ENCODE data around the gene TCAF1.
"Not testable (repeated sequence)": the region's sequence is repeated elsewhere in the genome, so short reads cannot be mapped to it uniquely, and the experiment has no call there.

TCAF1 gene

GRCh38 chr7:143836622-143837021, 65.4 kb downstream of the TCAF1 start:
- H3K4me1 ChIP-seq (ENCODE audit: control insufficient read depth, insufficient read depth, low read length); H3K27me3 ChIP-seq (ENCODE audit: control insufficient read depth, insufficient read depth, low read length); H3K9ac ChIP-seq (ENCODE audit: low read length); H3K36me3 ChIP-seq (ENCODE audit: control insufficient read depth, insufficient read depth, low read length); H3K27ac ChIP-seq (ENCODE audit: low read depth, low read length): not testable (repeated sequence)
- H3K4me3 ChIP-seq (ENCODE audit: low read length): peak overlapping the region; percentile 46

- not testable (repeated sequence) for H3K4me3 ChIP-seq (ENCODE audit: low read length); H3K9ac ChIP-seq (ENCODE audit: low read length); H3K4me1 ChIP-seq (ENCODE audit: control insufficient read depth, insufficient read depth, low read length); H3K27ac ChIP-seq (ENCODE audit: low read depth, low read length); H3K27me3 ChIP-seq (ENCODE audit: control insufficient read depth, insufficient read depth, low read length); H3K36me3 ChIP-seq (ENCODE audit: control insufficient read depth, insufficient read depth, low read length)
Measured at GRCh38 chr7:143836088-143836487, 65.9 kb downstream of the TCAF1 start.

GRCh38 chr7:143826578-143826977, 75.4 kb downstream of the TCAF1 start:
- H3K36me3 ChIP-seq (ENCODE audit: control insufficient read depth, insufficient read depth, low read length); H3K4me1 ChIP-seq (ENCODE audit: control insufficient read depth, insufficient read depth, low read length): not testable (repeated sequence)

GRCh38 chr7:143824295-143825135, 77.5 kb downstream of the TCAF1 start:
- H3K4me3 ChIP-seq (ENCODE audit: low read length); H3K27ac ChIP-seq (ENCODE audit: low read depth, low read length); H3K27me3 ChIP-seq (ENCODE audit: control insufficient read depth, insufficient read depth, low read length); H3K9ac ChIP-seq (ENCODE audit: low read length); H3K4me1 ChIP-seq (ENCODE audit: control insufficient read depth, insufficient read depth, low read length); H3K36me3 ChIP-seq (ENCODE audit: control insufficient read depth, insufficient read depth, low read length): not testable (repeated sequence)

More at GRCh38 chr7:143826578-143826977, 75.4 kb downstream of the TCAF1 start:
- not testable (repeated sequence) for H3K4me3 ChIP-seq (ENCODE audit: low read length); H3K9ac ChIP-seq (ENCODE audit: low read length); H3K27ac ChIP-seq (ENCODE audit: low read depth, low read length); H3K27me3 ChIP-seq (ENCODE audit: control insufficient read depth, insufficient read depth, low read length)

- not testable (repeated sequence) for H3K4me1 ChIP-seq (ENCODE audit: control insufficient read depth, insufficient read depth, low read length); H3K36me3 ChIP-seq (ENCODE audit: control insufficient read depth, insufficient read depth, low read length); H3K4me3 ChIP-seq (ENCODE audit: low read length); H3K9ac ChIP-seq (ENCODE audit: low read length); H3K27ac ChIP-seq (ENCODE audit: low read depth, low read length); H3K27me3 ChIP-seq (ENCODE audit: control insufficient read depth, insufficient read depth, low read length)
Measured at GRCh38 chr7:143823634-143824294, 78.2 kb downstream of the TCAF1 start.

GRCh38 chr7:143821392-143822277, 80.3 kb downstream of the TCAF1 start:
- H3K4me3 ChIP-seq (ENCODE audit: low read length); H3K36me3 ChIP-seq (ENCODE audit: control insufficient read depth, insufficient read depth, low read length): not testable (repeated sequence)

GRCh38 chr7:143817873-143818272, 84.1 kb downstream of the TCAF1 start:
- H3K9ac ChIP-seq (ENCODE audit: low read length); H3K36me3 ChIP-seq (ENCODE audit: control insufficient read depth, insufficient read depth, low read length); H3K27me3 ChIP-seq (ENCODE audit: control insufficient read depth, insufficient read depth, low read length); H3K4me1 ChIP-seq (ENCODE audit: control insufficient read depth, insufficient read depth, low read length); H3K4me3 ChIP-seq (ENCODE audit: low read length); H3K27ac ChIP-seq (ENCODE audit: low read depth, low read length): not testable (repeated sequence)

More at GRCh38 chr7:143821392-143822277, 80.3 kb downstream of the TCAF1 start:
- not testable (repeated sequence) for H3K27ac ChIP-seq (ENCODE audit: low read depth, low read length); H3K9ac ChIP-seq (ENCODE audit: low read length); H3K4me1 ChIP-seq (ENCODE audit: control insufficient read depth, insufficient read depth, low read length); H3K27me3 ChIP-seq (ENCODE audit: control insufficient read depth, insufficient read depth, low read length)

- not testable (repeated sequence) for H3K27me3 ChIP-seq (ENCODE audit: control insufficient read depth, insufficient read depth, low read length); H3K27ac ChIP-seq (ENCODE audit: low read depth, low read length)
Measured at GRCh38 chr7:143816471-143817133, 85.4 kb downstream of the TCAF1 start.

GRCh38 chr7:143810639-143811038, 91.3 kb downstream of the TCAF1 start:
- H3K27me3 ChIP-seq (ENCODE audit: control insufficient read depth, insufficient read depth, low read length); H3K27ac ChIP-seq (ENCODE audit: low read depth, low read length); H3K9ac ChIP-seq (ENCODE audit: low read length); H3K4me3 ChIP-seq (ENCODE audit: low read length); H3K36me3 ChIP-seq (ENCODE audit: control insufficient read depth, insufficient read depth, low read length); H3K4me1 ChIP-seq (ENCODE audit: control insufficient read depth, insufficient read depth, low read length): not testable (repeated sequence)

More at GRCh38 chr7:143816471-143817133, 85.4 kb downstream of the TCAF1 start:
- H3K9ac ChIP-seq (ENCODE audit: low read length); H3K4me3 ChIP-seq (ENCODE audit: low read length); H3K36me3 ChIP-seq (ENCODE audit: control insufficient read depth, insufficient read depth, low read length); H3K4me1 ChIP-seq (ENCODE audit: control insufficient read depth, insufficient read depth, low read length): not testable (repeated sequence)

- H3K36me3 ChIP-seq (ENCODE audit: control insufficient read depth, insufficient read depth, low read length); H3K27me3 ChIP-seq (ENCODE audit: control insufficient read depth, insufficient read depth, low read length); H3K27ac ChIP-seq (ENCODE audit: low read depth, low read length); H3K4me3 ChIP-seq (ENCODE audit: low read length); H3K9ac ChIP-seq (ENCODE audit: low read length); H3K4me1 ChIP-seq (ENCODE audit: control insufficient read depth, insufficient read depth, low read length): not testable (repeated sequence)
Measured at GRCh38 chr7:143806664-143807071, 95.3 kb downstream of the TCAF1 start.

Data from rectal smooth muscle tissue (tissue), 1 donor.